Loucy (cell line): ENCODE measurements around the gene SLC19A1.

Experiments
- H2AFZ ChIP-seq: fragments of 200-600 bp; sonication (generic); 2 replicates; pipeline ENCODE4 v1.6.0; 2016; ENCODE audit warnings: antibody characterized with exemption, mild to moderate bottlenecking, low read length, moderate library complexity
- H3F3A ChIP-seq: fragments of 200-600 bp; 2 replicates; pipeline ENCODE4 v1.6.0; 2016; ENCODE audit warnings: antibody characterized with exemption, low read depth, mild to moderate bottlenecking
- H3K27me3 ChIP-seq: fragments of 200-600 bp; sonication (generic); 2 replicates; pipeline ENCODE4 v1.6.1; 2014; ENCODE audit warnings: low read length, mild to moderate bottlenecking; ENCODE audit not compliant: insufficient read depth, poor library complexity, severe bottlenecking
- H3K36me3 ChIP-seq: fragments of 200-600 bp; sonication (generic); 2 replicates; pipeline ENCODE4 v1.6.1; 2016; ENCODE audit warnings: low read length; ENCODE audit not compliant: insufficient read depth
- H3K4me1 ChIP-seq: fragments of 200-600 bp; sonication (generic); 2 replicates; pipeline ENCODE4 v1.5.1; 2014; ENCODE audit warnings: low read length, mild to moderate bottlenecking; ENCODE audit not compliant: insufficient read depth, poor library complexity, severe bottlenecking
- H3K4me2 ChIP-seq: fragments of 200-600 bp; sonication (generic); 2 replicates; pipeline ENCODE4 v1.6.0; 2014; ENCODE audit warnings: antibody characterized with exemption, low read length, low read depth, mild to moderate bottlenecking; ENCODE audit not compliant: poor library complexity, severe bottlenecking
- H3K4me3 ChIP-seq: fragments of 200-600 bp; sonication (generic); 2 replicates; pipeline ENCODE4 v1.5.1; 2014; ENCODE audit warnings: low read length, mild to moderate bottlenecking, mixed read lengths; ENCODE audit not compliant: poor library complexity, severe bottlenecking
- H3K79me2 ChIP-seq: fragments of 200-600 bp; sonication (generic); 2 replicates; pipeline ENCODE4 v1.6.1; 2014; ENCODE audit warnings: low read length; ENCODE audit not compliant: insufficient read depth
- H3K9ac ChIP-seq: fragments of 200-600 bp; sonication (generic); 2 replicates; pipeline ENCODE4 v1.6.0; 2014; ENCODE audit warnings: mild to moderate bottlenecking, low read depth, low read length, moderate library complexity; ENCODE audit not compliant: poor library complexity, severe bottlenecking
- H3K9me2 ChIP-seq: fragments of 200-600 bp; sonication (generic); replicated peaks from 2 replicates; pipeline ENCODE4 v1.6.1; 2016; ENCODE audit warnings: low read depth, low read length, mixed read lengths
- H3K9me3 ChIP-seq: fragments of 200-600 bp; sonication (generic); 2 replicates; pipeline ENCODE4 v1.6.1; 2014; ENCODE audit warnings: mild to moderate bottlenecking, antibody characterized with exemption, low read length, low read depth; ENCODE audit not compliant: insufficient read depth
- H4K20me1 ChIP-seq: fragments of 200-600 bp; sonication (generic); 2 replicates; pipeline ENCODE4 v1.6.0; 2014; ENCODE audit warnings: antibody characterized with exemption, low read length, mild to moderate bottlenecking; ENCODE audit not compliant: insufficient read depth, poor library complexity, severe bottlenecking
- CTCF ChIP-seq: fragments of 200-600 bp; sonication (generic); conservative IDR thresholded peaks from 2 replicates; pipeline ENCODE4 v1.5.1; 2014; ENCODE audit warnings: mild to moderate bottlenecking, antibody characterized with exemption, low read length
- EZH2phosphoT487 ChIP-seq: fragments of 200-600 bp; IDR thresholded peaks from 2 replicates; pipeline ENCODE4 v1.6.1; 2018; ENCODE audit warnings: antibody characterized with exemption, mild to moderate bottlenecking, moderate library complexity, borderline replicate concordance

SLC19A1 gene

DNA sequence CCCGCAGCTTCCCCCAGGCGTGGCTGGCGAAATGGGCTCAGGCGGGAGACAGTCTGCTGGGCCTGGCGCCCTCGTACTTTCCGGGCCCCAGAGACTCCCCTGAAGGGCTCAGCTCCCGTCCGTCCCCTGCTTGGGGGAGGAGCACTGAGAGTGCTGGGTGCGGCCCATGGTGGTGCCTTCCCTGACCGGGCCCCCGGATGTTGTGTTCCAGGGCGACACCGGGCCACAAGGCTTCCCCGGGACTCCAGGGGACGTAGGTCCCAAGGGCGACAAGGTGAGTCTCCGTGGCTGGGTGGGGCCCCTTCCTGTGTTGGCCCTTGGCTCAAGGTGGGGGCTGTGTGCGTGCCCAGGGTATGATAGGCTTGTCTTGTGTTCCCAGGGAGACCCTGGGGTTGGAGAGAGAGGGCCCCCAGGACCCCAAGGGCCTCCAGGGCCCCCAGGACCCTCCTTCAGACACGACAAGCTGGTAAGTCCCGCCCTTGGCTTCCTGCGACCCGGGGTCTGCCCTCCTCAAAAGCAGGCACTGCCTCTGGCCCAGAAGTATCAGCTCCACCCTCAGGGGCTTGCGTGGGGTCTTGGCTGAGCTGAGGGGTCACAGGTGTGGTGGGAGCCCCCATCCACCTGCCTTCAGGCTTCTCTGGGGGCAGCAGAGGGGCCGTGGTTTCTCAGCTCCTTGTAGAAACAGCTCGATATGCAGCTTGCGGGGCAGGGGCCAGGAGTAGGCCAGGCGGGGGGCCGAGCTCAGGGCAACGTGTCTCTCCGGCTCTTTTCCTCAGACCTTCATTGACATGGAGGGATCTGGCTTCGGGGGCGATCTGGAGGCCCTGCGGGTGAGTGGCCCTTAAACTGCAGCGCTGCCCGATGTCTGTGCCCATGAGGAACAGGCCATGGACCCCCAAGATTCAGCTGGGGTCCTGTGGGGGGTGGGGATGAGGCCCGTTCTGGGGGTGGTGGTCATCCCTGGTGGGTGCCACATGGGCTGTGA, 62.3 kb downstream of the SLC19A1 start:
- Histone ChIP-seq H3K4me3 (no peak overlapping the region), H3K9me3 (no peaks in the 10 kb centered on the region), H3K9me2 (no peaks in the 10 kb centered on the region), H3K27me3 (no peaks in the 10 kb centered on the region), H4K20me1 (no peaks in the 10 kb centered on the region), H3K36me3 (no peaks in the 10 kb centered on the region), H3F3A (no peaks in the 10 kb centered on the region), H3K4me1 (peaks cover 9% of the 10 kb centered on the region), H3K79me2 (no peaks in the 10 kb centered on the region), H3K4me2 (no peak overlapping the region), H2AFZ (no peak overlapping the region), H3K9ac (no peak overlapping the region)
- no peak for TF ChIP-seq EZH2phosphoT487
- TF ChIP-seq CTCF: no peak

DNA sequence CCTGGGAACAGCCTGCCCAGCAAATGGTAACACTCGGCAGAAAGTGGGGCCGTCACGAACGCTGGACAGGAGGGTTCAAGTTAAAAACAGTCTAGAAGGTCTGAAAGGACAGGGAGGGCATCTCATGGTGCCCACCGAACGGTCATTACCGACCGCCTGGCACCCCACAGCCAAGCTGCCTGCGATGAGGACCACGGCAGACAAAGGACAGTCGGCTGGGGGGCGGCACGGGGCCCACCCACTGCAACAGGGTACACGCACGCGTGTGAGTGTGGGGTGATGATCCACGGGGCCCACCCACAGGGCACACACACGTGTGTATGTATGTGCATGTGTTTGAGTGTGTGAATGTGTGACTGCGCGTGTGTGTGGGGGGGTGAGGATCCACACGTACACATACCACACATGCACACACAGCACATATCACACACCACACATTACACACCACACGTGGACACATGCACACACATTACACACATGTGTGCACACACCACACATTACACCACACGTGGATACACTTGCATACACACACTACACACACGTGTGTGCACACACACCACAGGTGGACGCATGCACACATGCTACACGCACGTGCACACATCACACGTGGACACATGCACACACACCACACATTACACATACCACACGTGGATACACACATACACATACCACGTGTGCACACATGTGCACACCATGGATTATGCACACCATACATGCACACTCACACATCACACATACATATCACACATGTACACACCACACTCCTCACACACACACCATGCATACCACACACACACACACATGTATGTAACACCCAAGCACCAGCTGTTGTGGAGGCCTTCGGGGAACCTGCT, 63.2 kb downstream of the SLC19A1 start:
- no peaks in the 10 kb centered on the region for H3K9me3 ChIP-seq
- peaks cover 9% of the 10 kb centered on the region for H3K4me1 ChIP-seq
- H3F3A ChIP-seq: no peaks in the 10 kb centered on the region
- H4K20me1 ChIP-seq: no peaks in the 10 kb centered on the region
- no peak for TF ChIP-seq EZH2phosphoT487
- no peak for TF ChIP-seq CTCF
- H3K9me2 ChIP-seq: no peaks in the 10 kb centered on the region
- H3K27me3 ChIP-seq: no peaks in the 10 kb centered on the region
- H3K4me2 ChIP-seq: peak overlapping the region; percentile 72
- peak overlapping the region; percentile 64 for H3K9ac ChIP-seq
- H3K36me3 ChIP-seq: no peaks in the 10 kb centered on the region
- no peaks in the 10 kb centered on the region for H3K79me2 ChIP-seq
- peak overlapping the region; percentile 72 for H3K4me3 ChIP-seq
- peak overlapping the region; percentile 98 for H2AFZ ChIP-seq

DNA sequence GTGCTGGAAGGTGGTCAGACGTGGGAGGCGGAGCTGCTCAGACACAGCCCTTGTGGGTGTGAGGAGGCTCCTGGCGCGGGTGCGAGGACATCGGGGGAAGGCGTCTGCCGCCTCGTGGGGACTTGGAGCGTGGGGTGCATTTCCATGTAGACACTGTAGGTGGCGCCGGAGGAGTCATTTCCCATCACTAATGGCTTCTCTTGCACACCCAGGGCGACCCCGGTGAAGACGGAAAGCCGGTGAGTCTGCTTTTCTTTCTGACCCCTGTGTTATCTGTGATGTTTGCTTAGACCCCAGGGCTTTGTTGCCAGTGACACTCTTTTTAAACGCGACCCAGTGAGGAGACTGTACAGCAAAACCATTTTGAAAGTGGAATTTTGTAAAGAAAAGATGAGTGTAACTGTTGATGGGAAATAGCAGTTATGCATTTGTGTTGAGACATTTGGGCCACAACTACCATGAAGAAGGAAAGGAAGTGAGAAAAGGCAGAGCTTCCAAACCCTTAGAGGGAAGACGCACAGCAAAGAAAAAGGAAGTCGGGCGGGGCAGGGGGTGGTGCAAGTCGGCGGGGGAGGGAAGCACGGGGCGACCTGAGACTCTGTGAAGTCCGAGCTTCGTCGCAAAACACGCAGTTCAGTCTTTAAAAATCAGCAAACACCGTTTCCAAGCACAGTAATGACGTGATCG, 64.0 kb downstream of the SLC19A1 start:
- Histone ChIP-seq H3K4me2 (peak overlapping the region; percentile 72), H3K36me3 (no peaks in the 10 kb centered on the region), H3K9ac (peak overlapping the region; percentile 64), H3K4me3 (peak overlapping the region; percentile 72), H3K4me1 (peaks cover 9% of the 10 kb centered on the region), H4K20me1 (no peaks in the 10 kb centered on the region), H3K9me2 (no peaks in the 10 kb centered on the region), H3K9me3 (no peaks in the 10 kb centered on the region), H2AFZ (peak overlapping the region; percentile 98), H3F3A (no peaks in the 10 kb centered on the region), H3K27me3 (no peaks in the 10 kb centered on the region), H3K79me2 (no peaks in the 10 kb centered on the region)
- TF ChIP-seq CTCF (peak; percentile 79), EZH2phosphoT487 (no peak)
